Measurements from ENCODE around the gene TTBK1. TPM values are rescaled to one million over a fixed set of nuclear protein-coding genes. Genes with fewer than 3 reads are reported as not detected.

Gene TTBK1
- under 1 TPM in 1 of 4 donors, not detected in 3; 0.13 TPM for total RNA-seq

GRCh38 chr6:43242908-43243663, at the start of gene TTBK1:
TTBK1 (plus strand) TSS chr6:43243481; CDS start chr6:43246661, 3,180 bp downstream.
- DNase-seq, result no peak
- WGBS, 2 donors, result 22 to 25% methylated on average over 16 to 17 of the region's 47 CpGs
- TF ChIP-seq POLR2A (IDR thresholded peaks at IDR 0.05), result no peak
- TF ChIP-seq, protein P1, sequence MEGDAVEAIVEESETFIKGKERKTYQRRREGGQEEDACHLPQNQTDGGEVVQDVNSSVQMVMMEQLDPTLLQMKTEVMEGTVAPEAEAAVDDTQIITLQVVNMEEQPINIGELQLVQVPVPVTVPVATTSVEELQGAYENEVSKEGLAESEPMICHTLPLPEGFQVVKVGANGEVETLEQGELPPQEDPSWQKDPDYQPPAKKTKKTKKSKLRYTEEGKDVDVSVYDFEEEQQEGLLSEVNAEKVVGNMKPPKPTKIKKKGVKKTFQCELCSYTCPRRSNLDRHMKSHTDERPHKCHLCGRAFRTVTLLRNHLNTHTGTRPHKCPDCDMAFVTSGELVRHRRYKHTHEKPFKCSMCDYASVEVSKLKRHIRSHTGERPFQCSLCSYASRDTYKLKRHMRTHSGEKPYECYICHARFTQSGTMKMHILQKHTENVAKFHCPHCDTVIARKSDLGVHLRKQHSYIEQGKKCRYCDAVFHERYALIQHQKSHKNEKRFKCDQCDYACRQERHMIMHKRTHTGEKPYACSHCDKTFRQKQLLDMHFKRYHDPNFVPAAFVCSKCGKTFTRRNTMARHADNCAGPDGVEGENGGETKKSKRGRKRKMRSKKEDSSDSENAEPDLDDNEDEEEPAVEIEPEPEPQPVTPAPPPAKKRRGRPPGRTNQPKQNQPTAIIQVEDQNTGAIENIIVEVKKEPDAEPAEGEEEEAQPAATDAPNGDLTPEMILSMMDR (IDR thresholded peaks at IDR 0.05), result no peak
- no peaks in the 10 kb centered on the region for H3K36me3 ChIP-seq
- no peaks in the 10 kb centered on the region for H3K9me3 ChIP-seq
- peaks cover 0 to 86% (median 4%) of the 10 kb centered on the region in 4 donors for H3K27me3 ChIP-seq
- peak within 1 kb of the TSS in 1 of 4 donors; percentile 8 for H3K4me3 ChIP-seq
- no peak within 1 kb of the TSS for H3K27ac ChIP-seq
- intact Hi-C loops (cut with DNase I), result no loop called here
- H3K4me1 ChIP-seq, result peaks cover 5 to 18% (median 11%) of the 10 kb centered on the region in 3 donors

DNA sequence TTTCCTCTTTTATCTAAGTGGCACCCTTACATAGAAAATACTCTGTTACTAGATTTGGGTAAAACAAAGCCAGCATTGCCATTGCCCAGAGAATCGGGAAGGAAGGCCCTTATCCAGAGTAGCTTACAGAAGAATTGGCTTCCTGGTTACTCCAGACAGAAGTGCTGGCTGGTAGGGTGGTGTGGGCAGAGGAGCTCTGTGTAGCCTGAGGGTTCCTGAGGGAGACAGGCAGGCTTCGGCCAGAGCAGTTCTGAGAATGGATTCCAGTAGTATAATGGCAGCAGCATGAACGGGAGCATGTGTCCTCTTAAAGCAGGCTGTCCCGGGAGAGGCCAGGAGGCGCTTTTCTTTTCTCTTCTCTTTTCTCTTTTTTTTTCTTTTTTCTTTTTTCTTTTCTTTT, 49.4 kb upstream of the TTBK1 start:
- Histone ChIP-seq H3K27ac (no peak overlapping the region), H3K9me3 (no peaks in the 10 kb centered on the region), H3K4me3 (no peak overlapping the region), H3K4me1 (no peaks in the 10 kb centered on the region), H3K27me3 (no peaks in the 10 kb centered on the region), H3K36me3 (peaks cover 11 to 94% (median 35%) of the 10 kb centered on the region in 3 donors)
- no peak for DNase-seq
- no peak for TF ChIP-seq POLR2A (IDR thresholded peaks at IDR 0.05)
- TF ChIP-seq, protein P1 (IDR thresholded peaks at IDR 0.05), result no peak
- WGBS, 2 donors, result 87 to 91% methylated on average over 4 to 5 of the region's 5 CpGs
- intact Hi-C loops (cut with DNase I), result no loop called here

DNA sequence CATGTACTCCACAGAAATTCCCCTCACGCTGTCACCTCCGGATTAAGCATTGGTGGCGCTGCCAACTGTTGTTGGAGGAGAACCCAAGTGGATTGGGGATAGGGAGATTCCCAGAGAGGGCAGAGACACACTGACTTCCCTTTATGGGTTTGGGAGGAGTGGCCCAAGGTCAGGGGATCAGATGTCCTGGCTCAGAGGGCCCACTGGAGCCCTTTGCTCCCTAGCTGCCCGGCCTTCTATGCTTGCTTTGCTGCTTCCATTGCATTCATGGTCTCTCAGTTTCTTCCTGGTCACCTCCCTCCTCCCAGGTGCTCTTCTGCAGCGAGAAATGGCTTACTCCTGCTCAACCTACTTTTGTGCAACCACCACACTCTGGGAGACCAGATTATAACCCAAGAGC, 46.9 kb upstream of the TTBK1 start:
- Histone ChIP-seq H3K27me3 (no peaks in the 10 kb centered on the region), H3K4me1 (no peaks in the 10 kb centered on the region), H3K36me3 (peaks cover 15 to 100% (median 30%) of the 10 kb centered on the region in 3 donors), H3K27ac (no peak overlapping the region), H3K4me3 (no peak overlapping the region), H3K9me3 (no peaks in the 10 kb centered on the region)
- TF ChIP-seq, protein P1 (IDR thresholded peaks at IDR 0.05), result no peak
- intact Hi-C loops (cut with DNase I), result no loop called here
- DNase-seq, result no peak
- WGBS, 2 donors, result 82 to 92% methylated on average over 5 of the region's 5 CpGs

DNA sequence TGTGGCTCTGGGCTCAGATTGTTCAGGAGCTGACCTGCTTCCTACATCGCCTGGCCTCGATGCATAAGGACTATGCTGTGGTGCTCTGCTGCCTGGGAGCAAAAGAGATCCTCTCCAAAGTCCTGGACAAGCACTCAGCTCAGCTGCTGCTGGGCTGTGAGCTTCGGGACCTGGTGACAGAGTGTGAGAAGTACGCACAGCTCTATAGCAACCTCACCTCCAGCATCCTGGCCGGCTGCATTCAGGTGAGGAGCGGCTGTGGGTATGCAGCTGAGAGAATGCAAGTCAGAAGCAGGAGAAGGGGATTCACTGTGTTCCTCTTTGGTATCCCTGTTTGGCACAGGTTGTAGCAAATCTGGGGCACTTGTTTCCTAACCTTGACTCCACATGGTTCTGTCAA, 43.4 kb upstream of the TTBK1 start:
- Histone ChIP-seq H3K4me1 (no peaks in the 10 kb centered on the region), H3K9me3 (no peaks in the 10 kb centered on the region), H3K4me3 (no peak overlapping the region), H3K36me3 (peaks cover 16 to 99% (median 28%) of the 10 kb centered on the region in 3 donors), H3K27ac (no peak overlapping the region), H3K27me3 (no peaks in the 10 kb centered on the region)
- TF ChIP-seq POLR2A (IDR thresholded peaks at IDR 0.05), result no peak
- TF ChIP-seq, protein P1 (IDR thresholded peaks at IDR 0.05), result no peak
- no peak for DNase-seq
- intact Hi-C loops (cut with DNase I), result no loop called here
- 90 to 92% methylated on average over 2 to 5 of the region's 6 CpGs for WGBS, 2 donors

- H3K27ac ChIP-seq, result no peak overlapping the region
- H3K36me3 ChIP-seq, result peaks cover 17 to 99% (median 24%) of the 10 kb centered on the region in 3 donors
- intact Hi-C loops (cut with DNase I), result no loop called here
- H3K27me3 ChIP-seq, result no peaks in the 10 kb centered on the region
- no peak overlapping the region for H3K4me3 ChIP-seq
- TF ChIP-seq, protein P1 (IDR thresholded peaks at IDR 0.05), result no peak
- TF ChIP-seq POLR2A (IDR thresholded peaks at IDR 0.05), result no peak
- H3K4me1 ChIP-seq, result no peaks in the 10 kb centered on the region
- WGBS, 2 donors, result 89 to 98% methylated on average over 6 of the region's 6 CpGs
- no peaks in the 10 kb centered on the region for H3K9me3 ChIP-seq
- no peak for DNase-seq
These were observed 42.7 kb upstream of the TTBK1 start for GRCh38 chr6:43200541-43200940.
